Mucosa of gallbladder (tissue), 1 donor: ENCODE results near the gene SOCS3. TPM values are rescaled to one million over a fixed set of nuclear protein-coding genes. Genes with fewer than 3 reads are reported as not detected.
"Not testable (repeated sequence)": the region's sequence is repeated elsewhere in the genome, so short reads cannot be mapped to it uniquely, and the experiment has no call there.

ENCODE experiments used
- DNase-seq: peaks from one replicate; pipeline ENCODE4 v3.0.0-alpha.2; 2020; ENCODE audit warnings: low spot score
- total RNA-seq: library from RNA; stranded (reverse); gene quantifications from one replicate; pipeline ENCODE4 v1.2.1, GENCODE V29; 2021
- donor health status: DM: no; HTN: no; CAD: no.

Gene SOCS3
- total RNA-seq, 1 donor from 2014 or later, result 11.9 TPM

- no peak for DNase-seq
These were observed 30.4 kb downstream of the SOCS3 start for GRCh38 chr17:78329263-78330059.

GRCh38 chr17:78327880-78328279, 32.0 kb downstream of the SOCS3 start:
- no peak for DNase-seq

GRCh38 chr17:78325076-78325687, 34.7 kb downstream of the SOCS3 start:
- DNase-seq, result no peak

- DNase-seq, result peak; percentile 72
These were observed 35.3 kb downstream of the SOCS3 start for GRCh38 chr17:78324391-78325075.

GRCh38 chr17:78323826-78324390, 36.0 kb downstream of the SOCS3 start:
- no peak for DNase-seq

GRCh38 chr17:78322858-78323455, 36.9 kb downstream of the SOCS3 start:
- DNase-seq, result no peak

- DNase-seq, result no peak
These were observed 37.5 kb downstream of the SOCS3 start for GRCh38 chr17:78322327-78322857.

- DNase-seq, result no peak
These were observed 41.0 kb downstream of the SOCS3 start for GRCh38 chr17:78318843-78319242.

- no peak for DNase-seq
These were observed 41.5 kb downstream of the SOCS3 start for GRCh38 chr17:78318407-78318806.

GRCh38 chr17:78317794-78318400, 42.0 kb downstream of the SOCS3 start:
- DNase-seq, result no peak

GRCh38 chr17:78316867-78317789, 42.7 kb downstream of the SOCS3 start:
- peak; percentile 56 for DNase-seq

- no peak for DNase-seq
These were observed 43.6 kb downstream of the SOCS3 start for GRCh38 chr17:78316115-78316866.

- peak; percentile 50 for DNase-seq
These were observed 44.3 kb downstream of the SOCS3 start for GRCh38 chr17:78315355-78316114.

- DNase-seq, result no peak
These were observed 45.1 kb downstream of the SOCS3 start for GRCh38 chr17:78314683-78315354.

GRCh38 chr17:78313735-78314648, 45.9 kb downstream of the SOCS3 start:
- DNase-seq, result peak; percentile 78

GRCh38 chr17:78309659-78310255, 50.1 kb downstream of the SOCS3 start:
- not testable (repeated sequence) for DNase-seq
